GM19193 (cell line): ENCODE results near the gene SLC30A1.

Experiments used
- POLR2A ChIP-seq: IDR thresholded peaks from 4 replicates; pipeline ENCODE4 v1.6.1; 2011; ENCODE audit not compliant: insufficient read depth, insufficient read length; ENCODE audit errors: extremely low read depth

SLC30A1 gene

DNA sequence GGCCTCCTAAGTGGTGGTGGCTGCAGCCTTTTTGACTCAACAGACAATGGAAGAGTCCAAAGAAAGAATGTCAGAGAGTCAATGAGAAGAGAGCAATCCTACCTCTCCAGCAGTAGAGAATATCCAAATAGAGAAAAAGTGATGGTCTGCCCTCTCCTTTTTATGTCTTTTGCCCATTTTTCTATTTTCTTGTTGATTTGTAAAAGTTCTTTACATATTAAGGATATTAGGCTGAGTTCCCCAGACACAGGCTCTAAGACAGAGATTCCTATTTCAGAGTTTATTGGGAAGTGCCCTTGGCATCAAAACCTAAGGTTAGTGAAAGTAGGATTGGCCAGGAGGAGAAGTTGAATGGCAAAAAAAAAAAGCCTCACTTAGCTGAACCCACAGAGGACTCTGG, 20.3 kb upstream of the SLC30A1 start:
- no peak for TF ChIP-seq POLR2A

DNA sequence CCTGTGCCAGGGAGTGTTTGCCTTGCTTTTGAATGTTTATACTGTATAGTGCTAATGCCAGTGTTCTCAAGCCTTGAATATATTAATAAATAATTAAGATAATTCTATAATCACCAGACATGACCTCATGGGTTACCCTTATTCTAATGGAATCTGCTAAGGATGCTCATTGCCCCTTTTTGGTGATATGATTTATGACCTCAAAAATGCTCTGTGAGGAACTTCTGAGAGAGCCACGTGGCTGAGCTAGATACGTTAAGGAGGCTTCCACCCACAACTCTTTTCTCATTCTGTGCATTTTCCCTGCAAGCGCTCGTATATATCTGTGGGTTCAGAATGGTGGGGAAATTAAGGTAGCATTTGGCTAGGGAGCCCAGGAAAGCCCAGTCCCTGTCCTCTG, 19.6 kb upstream of the SLC30A1 start:
- no peak for TF ChIP-seq POLR2A

DNA sequence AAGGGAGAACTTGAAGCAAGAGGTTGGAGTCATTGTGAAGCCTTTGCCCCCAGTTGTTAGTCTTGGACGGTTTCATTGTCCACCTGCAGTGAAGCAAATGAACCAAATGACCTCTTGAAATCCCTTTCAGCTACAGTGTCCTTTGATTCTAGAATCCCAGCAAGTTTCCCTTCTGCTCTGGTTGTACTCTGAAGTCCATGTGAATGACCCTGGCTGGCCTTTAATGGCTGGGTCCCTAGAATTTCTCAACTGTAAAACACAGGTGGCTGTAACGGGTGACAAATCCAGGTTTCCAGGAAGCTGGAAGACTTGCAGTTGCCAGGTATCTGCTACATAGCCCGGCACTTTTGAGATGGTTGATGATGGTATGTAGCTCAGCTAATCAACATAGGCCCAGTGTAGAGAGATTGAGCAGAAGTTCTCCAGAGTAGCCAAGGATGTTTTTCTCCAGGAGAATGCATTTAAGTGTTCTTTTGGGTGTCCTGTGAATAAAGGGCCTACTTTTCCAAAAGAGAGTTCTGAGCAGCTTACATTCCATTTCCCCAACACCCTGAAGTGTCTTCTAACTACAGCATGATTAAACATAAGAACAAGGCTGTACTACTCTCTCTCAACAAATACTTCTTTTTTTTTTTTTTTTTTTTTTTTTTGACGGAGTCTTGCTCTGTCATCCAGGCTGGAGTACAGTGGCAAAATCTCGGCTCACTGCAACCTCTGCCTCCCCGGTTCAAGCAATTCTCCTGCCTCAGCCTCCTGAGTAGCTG, 17.6 kb upstream of the SLC30A1 start:
- no peak for TF ChIP-seq POLR2A

DNA sequence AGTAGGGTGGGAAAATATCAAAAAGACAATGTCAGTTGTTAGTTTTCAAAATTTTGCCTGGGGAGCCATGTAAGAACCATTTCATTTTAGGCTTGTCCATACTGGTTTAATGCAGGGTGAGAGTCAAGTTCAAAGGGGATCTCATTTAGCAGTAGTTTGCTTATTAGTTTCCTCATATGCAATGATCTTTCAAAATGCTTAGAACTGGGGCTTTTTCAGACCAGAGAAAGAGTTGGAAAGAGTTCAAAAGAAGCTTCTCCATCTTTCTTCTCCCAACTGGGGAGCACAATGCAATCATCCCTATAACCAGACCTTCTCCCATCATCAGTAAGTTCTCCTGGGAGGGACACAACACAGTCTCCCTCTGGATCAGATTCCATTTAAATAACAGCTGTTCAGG, 16.5 kb upstream of the SLC30A1 start:
- no peak for TF ChIP-seq POLR2A

DNA sequence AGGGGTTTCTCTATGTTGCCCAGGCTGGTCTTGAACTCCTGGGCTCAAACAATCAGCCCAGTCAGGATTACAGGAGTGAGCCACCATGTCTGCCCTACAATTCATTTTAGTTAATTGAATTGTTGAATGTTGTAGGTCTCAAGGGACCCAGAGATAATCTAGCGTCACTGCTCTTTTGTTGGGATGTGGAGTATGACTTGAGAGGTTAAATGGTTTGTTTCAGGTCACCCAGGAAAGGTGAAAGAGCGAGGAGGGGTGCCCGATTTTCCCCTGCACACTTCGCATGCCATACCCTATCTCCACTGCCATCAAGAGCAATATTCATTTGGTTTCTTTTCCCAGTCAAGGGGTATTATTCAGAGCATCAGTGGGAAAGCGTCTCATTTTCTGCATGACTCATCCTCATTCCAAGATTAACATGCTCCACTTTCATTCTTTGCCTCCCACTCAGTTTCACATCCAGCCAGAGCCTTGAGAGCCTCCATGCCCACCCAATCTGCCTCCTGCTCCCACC, 13.1 kb upstream of the SLC30A1 start:
- no peak for TF ChIP-seq POLR2A

DNA sequence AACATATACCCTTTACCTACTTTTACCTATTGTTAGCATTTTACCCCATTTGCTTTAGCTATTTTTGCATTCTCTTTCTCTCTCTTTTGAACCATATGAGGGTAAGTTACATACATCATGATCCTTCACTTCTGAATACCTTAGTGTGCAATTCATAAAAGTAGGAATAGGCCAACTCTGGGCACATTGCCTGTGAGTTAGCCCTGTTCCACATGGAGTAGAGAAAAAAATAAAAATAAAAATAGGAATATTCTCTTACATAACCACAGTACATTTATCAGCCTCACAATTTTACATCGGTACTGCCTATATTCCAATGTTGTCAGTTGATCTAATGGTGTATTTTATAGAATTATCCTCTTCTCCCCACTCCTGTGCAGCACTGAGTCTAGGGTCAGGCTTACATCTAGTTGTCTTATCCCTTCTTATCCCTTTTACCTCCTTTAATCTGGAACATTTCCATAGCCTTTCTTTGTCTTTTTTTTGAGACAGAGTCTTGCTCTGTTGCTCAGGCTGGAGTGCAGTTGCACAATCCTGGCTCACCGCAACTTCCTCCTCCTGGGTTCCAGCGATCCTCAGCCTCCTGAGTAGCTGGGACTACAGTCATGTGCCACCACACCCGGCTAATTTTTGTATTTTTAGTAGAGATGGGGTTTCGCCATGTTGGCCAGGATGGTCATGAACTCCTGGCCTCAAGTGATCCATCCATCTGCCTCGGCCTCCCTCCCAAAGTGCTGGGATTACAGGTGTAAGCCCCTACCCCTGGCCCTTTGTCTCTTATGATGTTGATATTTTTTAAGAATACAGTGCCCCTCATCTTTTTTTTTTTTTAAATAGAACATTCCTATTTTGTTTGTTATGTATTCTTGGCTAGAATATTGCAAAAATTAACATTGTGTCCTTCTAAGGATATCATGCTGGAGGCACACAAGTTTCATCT, 11.1 kb upstream of the SLC30A1 start:
- TF ChIP-seq POLR2A, result no peak

DNA sequence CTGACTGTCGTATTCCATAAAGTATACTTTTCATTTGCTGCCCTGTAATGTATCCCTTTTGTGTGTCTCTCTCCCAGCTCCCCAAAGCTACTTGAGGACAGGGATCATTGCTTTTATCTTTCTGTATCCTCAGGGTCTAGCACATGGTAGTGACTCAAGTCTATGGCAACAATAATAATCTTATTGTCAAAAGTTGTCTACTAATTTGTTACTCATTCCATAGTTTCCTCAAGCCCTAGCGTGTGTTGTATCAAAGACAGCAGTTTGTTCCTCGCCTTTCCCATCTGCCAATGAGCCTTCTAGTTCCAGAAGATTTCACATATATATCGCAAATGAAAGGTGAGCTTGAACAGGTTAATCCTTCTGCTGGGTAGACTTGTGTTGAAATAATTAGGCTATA, 9.8 kb upstream of the SLC30A1 start:
- no peak for TF ChIP-seq POLR2A

DNA sequence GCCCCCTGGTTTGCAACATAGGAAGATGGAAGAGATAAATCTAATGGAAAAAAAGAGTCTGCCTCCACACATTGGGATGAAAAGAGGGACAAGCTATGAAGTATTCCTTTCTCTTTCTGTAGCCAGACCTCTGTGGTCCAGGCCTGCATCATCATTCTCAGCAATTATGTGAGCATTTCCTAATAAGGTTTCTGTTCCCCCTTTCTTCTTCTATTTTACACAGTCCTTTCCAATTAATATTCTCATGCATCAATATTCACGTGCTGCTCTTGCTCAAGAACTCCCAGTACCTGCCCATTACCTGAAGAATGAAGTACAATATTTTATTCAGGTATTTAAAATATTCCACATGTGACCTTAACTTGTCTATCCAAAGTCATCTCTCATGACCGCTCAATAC, 8.2 kb upstream of the SLC30A1 start:
- no peak for TF ChIP-seq POLR2A

DNA sequence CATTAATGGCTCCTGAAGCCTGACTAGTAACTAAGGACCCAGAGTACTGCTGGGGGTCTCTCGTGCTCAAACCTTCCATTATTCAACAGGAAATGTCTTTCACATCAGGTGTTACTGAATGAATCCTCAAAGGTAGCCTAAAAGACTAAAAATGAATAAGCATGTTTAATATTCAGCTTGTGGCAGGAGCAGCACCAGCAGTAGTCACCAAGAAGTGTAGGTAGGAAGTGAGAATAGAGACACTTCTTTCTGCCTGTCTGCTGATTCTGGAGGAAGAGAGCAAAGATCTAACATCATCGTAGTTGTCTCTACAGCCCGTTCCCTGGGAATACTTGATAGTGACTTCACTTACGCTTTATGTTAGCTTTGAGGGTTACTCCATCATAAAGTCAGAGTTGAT, 7.6 kb upstream of the SLC30A1 start:
- no peak for TF ChIP-seq POLR2A

DNA sequence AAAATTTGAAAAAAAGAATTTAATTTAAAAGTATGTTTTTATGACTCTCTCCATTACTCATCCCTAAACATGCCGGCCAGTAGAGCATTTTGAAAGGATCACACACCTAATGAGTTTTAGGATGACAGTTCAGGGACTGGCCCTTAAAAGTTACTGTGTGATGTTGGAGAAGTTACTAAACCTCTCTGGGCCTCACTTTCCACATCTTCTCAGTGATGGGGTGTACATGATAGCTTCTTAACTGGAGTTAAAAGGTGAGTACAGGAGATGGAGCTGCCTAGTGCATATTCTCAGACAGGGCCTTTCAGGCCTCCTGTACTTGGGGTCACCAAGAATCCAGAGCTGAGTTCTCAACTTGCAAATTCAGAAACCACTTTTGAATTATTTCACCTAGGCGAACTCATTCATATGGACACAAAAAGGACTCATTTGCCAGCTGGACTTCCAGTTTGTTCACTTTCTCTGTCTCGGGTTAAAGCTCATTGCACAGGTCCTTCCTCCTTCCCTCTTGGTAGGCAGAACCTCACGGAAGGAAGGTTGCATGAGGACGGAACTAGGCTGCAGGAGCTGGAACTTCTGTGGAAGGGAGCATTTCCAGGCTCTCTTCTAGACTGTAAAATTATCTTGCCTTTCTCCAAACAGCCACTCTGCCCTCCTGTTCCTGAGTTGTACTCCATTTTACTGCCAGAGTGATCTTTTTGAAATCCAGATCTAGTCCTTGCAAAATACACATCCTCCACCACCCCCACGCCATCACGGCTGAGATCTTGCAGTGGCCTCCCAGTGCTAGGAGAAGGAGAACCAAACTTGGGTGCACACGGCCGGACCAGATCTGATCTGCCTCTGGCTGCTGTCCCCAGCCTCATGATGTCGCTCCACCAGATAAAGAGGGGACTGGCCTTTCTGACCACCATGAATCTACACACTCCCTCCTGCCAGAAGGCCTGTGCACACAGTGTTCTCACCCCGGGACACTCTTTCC, 4.3 kb upstream of the SLC30A1 start:
- TF ChIP-seq POLR2A, result no peak

DNA sequence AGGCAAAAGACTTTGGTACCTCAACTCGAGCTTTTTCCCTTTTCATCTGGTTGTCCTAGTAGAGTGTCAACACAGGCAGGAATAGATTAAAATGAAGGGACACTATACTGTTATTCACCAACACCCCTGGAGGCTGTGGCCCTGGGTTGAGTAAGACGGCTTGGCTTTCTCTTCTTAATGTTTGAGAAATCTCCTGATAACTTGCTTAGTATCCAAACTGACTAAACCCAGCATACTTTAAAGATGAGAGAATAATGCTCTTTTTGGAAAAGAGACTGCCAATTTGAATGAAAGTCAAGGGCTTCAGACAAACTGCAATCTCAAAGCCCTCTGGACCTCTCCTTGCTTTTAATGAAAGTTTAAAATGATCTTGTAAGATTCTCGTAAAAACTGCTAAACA, 2.6 kb upstream of the SLC30A1 start:
- TF ChIP-seq POLR2A, result no peak

DNA sequence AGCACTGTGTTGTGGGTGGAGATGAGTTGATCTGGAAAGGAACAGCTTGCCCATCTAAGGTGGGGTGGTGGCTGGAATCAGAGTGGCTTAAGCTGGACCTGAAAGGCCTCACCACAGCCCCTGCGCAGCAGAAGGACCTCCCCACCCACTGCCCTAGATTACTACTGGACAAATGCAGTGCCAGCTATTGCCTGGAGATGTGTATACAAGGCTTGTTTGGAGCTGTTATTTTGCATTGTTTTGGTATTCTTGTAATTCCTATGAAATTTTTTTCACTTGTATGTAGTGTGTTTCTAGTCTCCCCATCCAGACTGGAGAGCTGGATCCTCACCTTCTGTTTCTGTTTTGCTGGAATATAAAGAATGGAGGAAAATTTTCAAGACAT, 1.3 kb upstream of the SLC30A1 start:
- no peak for TF ChIP-seq POLR2A

DNA sequence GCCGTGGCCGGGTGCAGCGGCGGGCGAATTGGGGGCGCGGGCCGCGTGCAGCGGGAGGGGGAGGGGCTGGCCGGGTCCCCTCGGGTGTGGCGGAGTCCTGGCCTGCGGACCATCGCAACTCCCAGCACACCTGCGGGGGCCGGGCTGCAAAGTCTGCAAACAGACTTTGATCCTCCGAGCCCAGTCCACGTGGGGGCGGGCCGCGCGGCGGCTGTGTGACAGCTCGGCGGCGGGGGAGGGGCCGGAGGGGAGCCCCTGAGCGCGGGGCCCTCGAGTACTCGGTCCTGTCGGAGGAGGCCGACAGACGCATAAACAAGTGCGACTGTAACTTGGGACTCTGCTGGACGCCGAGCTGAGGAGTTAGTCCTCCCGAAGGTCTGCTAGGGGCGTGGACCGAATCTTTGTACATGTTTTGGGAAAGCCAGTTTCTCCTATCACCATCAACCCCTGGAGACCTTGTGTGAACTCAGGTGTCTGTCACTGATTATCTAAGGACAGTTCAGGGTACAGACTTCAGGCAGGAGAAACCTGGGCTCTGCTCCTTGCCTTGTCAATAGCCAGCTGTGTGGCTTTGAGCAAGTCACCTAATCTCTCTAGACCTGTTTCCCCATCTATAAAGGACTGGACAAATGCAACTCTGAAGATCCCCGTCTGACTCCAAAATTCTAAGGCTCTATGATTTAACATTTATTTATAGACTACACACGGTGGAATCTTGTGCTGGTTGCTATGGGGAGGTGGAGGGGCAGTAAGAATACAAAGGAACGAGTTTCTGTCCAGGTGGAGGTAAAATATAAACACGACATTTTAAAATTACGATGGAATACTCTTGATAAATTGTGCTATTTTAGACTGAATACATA, 710 bp upstream of the SLC30A1 start:
- TF ChIP-seq POLR2A, result peak; percentile 55

DNA sequence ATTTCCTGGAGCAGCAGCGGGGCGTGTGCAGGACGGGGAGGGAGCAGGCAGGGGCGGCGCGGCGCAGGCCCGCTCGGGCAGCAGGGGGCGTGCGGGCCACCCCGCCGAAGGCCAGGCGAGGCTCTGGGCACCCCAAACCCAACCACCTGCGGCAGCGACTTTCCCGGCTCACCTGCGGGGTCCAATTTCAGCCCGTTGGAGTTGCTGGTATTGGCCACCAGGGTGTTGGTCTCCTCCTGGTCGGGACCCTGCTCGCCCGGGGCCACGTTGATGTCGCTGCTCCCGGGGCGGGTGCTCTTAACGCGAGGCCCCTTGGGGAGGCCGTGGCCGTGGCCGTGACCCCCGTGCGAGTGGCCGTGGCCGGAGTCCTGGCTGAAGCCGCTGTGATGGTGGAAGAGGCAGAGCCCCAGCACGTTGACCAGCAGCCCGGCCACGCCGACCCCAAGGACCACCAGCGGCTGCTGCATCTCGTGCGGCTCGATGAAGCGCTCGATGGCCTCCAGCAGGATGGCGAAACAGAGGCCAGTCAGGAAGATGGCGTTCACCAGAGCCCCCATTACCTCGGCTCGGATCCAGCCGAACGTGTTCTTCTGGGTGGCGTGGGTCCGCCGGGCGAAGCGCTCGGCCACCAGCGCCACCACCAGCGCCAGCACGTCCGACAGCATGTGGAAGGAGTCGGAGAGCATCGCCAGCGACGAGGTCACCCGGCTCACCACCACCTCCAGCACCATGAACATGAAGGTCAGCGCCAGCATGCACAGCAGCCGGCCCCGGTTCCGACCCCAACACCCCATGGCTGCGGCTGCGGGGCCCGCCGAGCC, 932 bp downstream of the SLC30A1 start:
- TF ChIP-seq POLR2A, result no peak
